IMR-90 (cell line): ENCODE measurements around the gene GABRG2.

Source experiments
- CTCF ChIP-seq: conservative IDR thresholded peaks from 2 replicates; pipeline ENCODE4 v1.5.1; 2012; ENCODE audit warnings: mild to moderate bottlenecking, low read depth, low read length, improper control_type of control experiment
- MAFK ChIP-seq: IDR thresholded peaks from 2 replicates; pipeline ENCODE4 v1.6.1; 2012; ENCODE audit warnings: low read depth, low read length, improper control_type of control experiment
- RAD21 ChIP-seq: IDR thresholded peaks from 2 replicates; pipeline ENCODE4 v1.6.1; 2012; ENCODE audit warnings: low read length, improper control_type of control experiment
- RCOR1 ChIP-seq: IDR thresholded peaks from 2 replicates; pipeline ENCODE4 v1.6.1; 2012; ENCODE audit warnings: mild to moderate bottlenecking, low read length, improper control_type of control experiment; ENCODE audit not compliant: insufficient replicate concordance
- SMC3 ChIP-seq: fragments of 150-350 bp; IDR thresholded peaks from 2 replicates; pipeline ENCODE4 v1.6.1; 2016; ENCODE audit warnings: low read depth, mild to moderate bottlenecking, antibody characterized with exemption, low read length, moderate library complexity

DNA sequence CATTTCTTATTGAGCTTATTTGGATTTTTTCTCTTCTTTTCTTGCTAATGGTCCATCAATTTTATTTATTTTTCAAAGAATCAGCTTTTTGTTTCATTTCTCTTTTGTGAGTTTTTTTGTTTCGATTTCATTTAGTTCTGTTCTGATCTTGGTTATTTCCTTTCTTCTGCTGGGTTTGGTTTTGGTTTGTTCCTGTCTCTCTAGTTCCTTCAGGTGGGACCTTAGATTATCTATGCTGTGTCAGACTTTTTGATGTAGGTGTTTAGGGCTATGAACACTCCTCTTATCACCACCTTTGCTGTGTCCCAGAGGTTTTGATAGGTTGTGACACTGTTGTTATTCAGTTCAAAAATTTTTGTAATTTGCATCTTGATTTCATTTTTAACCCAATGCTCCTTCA, 119.8 kb downstream of the GABRG2 start:
- TF ChIP-seq CTCF: no peak
- no peak for TF ChIP-seq RAD21
- no peak for TF ChIP-seq MAFK
- no peak for TF ChIP-seq RCOR1
- TF ChIP-seq SMC3: no peak
